HG03095 (cell line): Measurements from ENCODE around the gene RASAL3.

ENCODE experiments used
- ATAC-seq: cut with Tn5 transposase; IDR thresholded peaks from one replicate; pipeline ENCODE4 v1.9.1; 2021; ENCODE audit warnings: moderate library complexity; ENCODE audit not compliant: unreplicated experiment

RASAL3 gene

GRCh38 chr19:15449620-15450527 is 14.5 kb downstream of the RASAL3 start, which contains the start of gene WIZ:
Gene WIZ (minus strand): TSS chr19:15449956. CDS start chr19:15448307, 1,649 bp downstream.
- ATAC-seq: no peak

- ATAC-seq: no peak
These were observed 15.3 kb downstream of the RASAL3 start for GRCh38 chr19:15448778-15449619.

DNA sequence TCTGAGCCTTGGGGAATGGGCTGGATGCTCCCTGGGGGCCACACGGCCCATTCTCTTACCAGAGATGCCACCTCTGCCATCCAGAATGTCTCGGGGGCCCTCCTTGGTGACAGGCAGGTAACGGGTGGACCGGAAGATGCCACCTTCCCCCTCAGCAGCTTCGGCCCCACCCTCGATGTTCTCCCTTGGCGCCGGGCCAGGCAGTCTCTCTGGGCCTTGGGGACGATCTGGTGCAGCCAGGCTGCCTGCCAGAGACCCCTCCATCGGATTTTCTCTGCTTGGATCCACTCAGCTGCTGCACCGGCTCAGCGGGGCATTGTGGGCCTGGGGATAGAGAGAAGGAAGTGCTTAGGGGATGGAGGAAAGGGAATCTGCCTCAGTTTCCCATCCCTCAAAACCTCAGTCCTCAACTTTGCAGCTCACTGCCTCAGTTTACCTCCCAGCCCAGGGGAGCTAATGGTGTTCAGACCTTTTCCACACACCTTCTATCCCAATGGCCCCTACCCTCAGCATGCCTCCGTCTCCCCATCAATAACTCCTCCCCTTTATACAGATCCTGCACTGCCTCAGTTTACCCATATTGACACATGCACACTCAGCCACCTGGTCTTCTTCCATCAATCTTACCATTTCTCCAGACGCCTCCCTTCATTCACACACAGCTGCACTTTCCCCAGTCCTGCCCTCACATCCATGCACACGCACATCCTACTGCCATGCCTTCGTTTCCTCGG is 16.1 kb downstream of the RASAL3 start:
- no peak for ATAC-seq

GRCh38 chr19:15447057-15447456 is 17.3 kb downstream of the RASAL3 start:
- no peak for ATAC-seq

DNA sequence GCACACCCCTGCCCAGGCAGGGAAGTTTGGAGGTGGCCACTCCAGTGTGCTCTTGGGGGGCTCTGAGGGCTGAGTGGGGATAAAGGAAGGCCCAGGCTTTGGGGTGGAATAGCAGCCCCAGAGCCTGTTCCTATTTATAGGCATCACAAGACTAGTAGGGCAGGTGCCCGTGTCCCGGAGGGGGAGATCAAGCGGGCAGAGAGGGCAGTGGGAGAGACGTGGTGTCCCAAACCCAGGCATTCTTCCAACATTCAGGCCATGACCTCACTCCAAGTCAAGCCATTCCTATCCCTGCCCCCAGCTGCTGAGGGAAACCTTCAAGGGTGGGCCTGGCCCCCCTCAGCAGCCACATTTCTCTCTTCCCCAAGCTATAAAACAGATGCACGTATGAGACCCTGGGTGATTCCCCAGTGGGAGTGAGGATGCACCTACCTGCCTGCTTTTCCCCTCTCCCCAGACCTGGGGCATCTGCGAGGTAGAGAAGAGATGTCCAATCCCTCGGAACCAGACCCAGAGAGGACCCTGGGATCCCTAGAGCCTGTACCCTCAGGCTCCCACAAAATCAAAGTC is 18.5 kb downstream of the RASAL3 start:
- no peak for ATAC-seq

DNA sequence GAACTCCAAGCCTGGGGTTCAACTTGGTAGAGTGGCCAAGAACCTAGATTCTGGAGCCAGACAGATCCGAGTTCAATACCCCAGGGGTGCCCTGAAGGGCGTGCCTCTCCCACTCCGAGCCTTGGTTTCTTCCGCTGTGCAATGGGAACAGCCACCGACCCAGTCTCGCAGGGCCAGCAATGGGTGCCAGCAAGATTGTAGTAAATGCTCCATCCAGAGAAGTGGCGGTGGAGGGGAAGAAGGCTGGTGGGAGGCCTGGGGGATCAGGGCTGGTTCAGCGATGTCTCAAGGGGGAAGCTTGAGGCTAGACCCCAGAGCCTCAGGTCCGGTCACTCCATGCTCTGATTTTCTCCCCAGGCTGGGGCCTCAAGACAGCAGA is 19.1 kb downstream of the RASAL3 start:
- no peak for ATAC-seq

GRCh38 chr19:15444505-15445226 is 19.7 kb downstream of the RASAL3 start:
- no peak for ATAC-seq

GRCh38 chr19:15443838-15444237 is 20.5 kb downstream of the RASAL3 start:
- no peak for ATAC-seq

- no peak for ATAC-seq
These were observed 21.0 kb downstream of the RASAL3 start for GRCh38 chr19:15443325-15443724.

GRCh38 chr19:15442142-15442920 is 22.0 kb downstream of the RASAL3 start:
- no peak for ATAC-seq

- ATAC-seq: no peak
These were observed 23.0 kb downstream of the RASAL3 start for GRCh38 chr19:15441317-15441716.

DNA sequence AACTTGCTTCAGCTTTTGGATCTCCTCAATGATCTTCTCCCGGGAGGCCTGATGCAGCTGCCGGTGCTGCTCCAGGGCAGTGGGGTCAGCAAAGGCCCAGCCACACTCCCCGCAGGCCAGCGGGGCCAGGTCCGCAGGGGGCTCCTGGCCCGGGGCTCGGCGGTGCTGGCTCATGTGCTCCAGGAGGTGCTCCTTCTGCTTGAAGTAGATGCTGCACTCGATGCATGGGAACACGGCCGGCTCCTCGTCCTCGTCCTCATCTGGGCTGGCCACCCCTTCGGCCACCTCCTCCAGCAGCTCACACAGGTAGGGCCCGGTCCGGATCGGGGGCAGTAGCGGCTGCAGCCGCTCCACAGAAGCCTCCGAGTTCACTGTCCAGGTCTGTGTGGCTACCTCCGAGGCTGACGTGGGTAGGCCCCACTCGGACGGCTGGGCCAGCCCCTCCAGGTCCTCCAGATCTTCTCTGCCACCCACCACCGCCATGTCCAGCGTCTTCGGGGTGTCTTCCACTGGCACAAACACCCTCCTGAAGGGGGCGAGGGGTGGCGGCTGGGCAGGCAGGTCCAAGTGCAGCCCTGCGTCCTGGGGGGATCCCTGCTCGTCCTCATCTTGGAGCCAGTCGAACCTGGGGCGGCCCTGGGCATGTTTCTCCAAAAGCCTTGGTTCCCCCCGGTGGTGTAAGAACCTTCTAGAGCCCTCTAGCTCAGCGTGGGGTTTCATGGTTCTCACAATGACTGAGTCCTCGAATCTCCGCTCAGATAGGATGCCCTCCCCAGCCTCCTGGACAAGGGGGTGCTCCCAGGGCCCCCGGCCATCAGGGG is 24.3 kb downstream of the RASAL3 start:
- ATAC-seq: no peak

GRCh38 chr19:15439078-15439799 is 25.1 kb downstream of the RASAL3 start:
- no peak for ATAC-seq

DNA sequence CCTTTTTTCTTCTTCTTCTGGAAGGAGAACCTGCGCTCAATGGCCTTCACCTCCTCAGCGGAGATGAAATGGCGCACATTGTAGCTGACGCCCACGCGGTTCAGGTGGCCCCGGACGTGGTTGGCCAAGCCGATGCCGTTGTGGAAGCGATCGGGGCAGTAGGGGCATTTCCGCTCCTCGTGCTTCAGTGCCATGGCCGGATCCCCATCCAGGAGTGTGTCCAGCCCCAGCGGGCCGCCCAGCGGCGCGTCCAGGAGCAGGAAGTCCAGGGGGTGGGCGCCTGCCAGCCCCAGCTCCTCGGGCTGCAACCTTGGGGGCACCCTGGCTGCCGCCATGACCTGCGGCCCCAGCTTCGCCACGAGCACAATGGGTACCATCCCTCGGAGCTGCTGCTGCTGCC is 25.8 kb downstream of the RASAL3 start:
- ATAC-seq: no peak

DNA sequence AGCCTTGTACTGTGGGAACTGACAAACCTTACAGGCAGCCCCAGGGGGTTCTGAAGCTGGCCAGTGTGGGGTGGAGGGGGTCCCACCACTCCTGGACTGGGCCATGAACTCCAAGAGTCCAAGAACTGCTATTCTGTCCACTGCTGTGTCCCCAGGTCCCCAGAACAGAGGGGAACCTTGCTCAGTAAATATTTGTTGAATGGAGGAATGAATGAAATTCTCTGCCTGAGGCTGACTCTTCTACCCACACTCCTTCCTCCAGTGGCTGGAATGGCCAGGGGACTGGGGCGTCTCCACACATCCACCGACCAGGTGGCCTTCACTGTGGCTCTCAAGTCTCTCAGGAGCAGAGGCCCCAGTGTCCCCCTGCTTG is 26.2 kb downstream of the RASAL3 start:
- ATAC-seq: no peak

- ATAC-seq: no peak
These were observed 26.8 kb downstream of the RASAL3 start for GRCh38 chr19:15437355-15438123.

- no peak for ATAC-seq
These were observed 27.6 kb downstream of the RASAL3 start for GRCh38 chr19:15436826-15437110.
